Measurements from ENCODE around the gene CSGALNACT2.

Gene CSGALNACT2

DNA sequence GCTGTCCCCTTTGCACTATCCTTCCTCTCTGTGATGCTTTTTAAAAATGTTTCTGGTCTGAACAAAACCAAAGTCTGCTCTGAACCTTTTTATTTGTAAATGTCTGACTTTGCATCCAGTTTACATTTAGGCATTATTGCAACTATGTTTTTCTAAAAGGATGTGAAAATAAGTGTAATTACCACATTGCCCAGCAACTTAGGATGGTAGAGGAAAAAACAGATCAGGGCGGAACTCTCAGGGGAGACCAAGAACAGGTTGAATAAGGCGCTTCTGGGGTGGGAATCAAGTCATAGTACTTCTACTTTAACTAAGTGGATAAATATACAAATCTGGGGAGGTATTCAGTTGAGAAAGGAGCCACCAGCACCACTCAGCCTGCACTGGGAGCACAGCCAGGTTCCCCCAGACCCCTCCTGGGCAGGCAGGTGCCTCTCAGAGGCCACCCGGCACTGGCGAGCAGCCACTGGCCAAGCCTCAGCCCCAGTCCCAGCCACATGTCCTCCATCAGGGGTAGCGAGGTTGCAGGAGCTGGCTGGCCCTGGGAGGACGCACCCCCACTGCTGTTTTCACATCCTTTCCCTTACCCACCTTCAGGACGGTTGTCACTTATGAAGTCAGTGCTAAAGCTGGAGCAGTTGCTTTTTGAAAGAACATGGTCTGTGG lies 11.4 kb upstream of the CSGALNACT2 start:
- Mint-ChIP-seq H3K27ac (no peak overlapping the region), H3K4me1 (peaks cover 38% of the 10 kb centered on the region), H3K4me3 (peak overlapping the region in 1 of 2 donors; percentile 20), H3K27me3 (peaks cover 9% of the 10 kb centered on the region), H3K9me3 (no peaks in the 10 kb centered on the region)
- ATAC-seq (no peak), DNase-seq (no peak)

DNA sequence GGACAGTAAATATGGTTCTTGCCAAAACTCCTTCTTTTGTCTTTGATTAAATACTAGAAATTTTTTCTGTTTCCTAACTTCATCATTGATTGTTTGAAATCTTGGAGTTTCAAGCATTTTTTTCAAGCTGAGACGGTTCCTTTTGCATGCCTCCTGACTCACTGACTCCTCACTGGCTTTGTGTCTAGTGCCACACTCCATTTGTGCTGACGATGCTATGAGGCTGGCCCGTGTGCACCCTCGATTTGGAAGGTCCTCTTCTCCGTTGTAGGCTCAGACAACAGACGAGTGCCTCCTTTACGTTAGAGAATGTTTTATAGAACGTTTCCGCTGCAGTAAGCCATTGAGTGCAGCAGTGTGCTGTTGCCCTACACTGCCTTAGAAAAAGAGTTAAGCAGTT lies 10.8 kb upstream of the CSGALNACT2 start:
- DNase-seq (no peak), ATAC-seq (no peak)
- Mint-ChIP-seq H3K27me3 (peaks cover 9% of the 10 kb centered on the region), H3K4me1 (peaks cover 33% of the 10 kb centered on the region), H3K4me3 (no peak overlapping the region), H3K9me3 (no peaks in the 10 kb centered on the region), H3K27ac (no peak overlapping the region)

GRCh38 chr10:43128331-43128730 lies 9.9 kb upstream of the CSGALNACT2 start:
- H3K4me1 Mint-ChIP-seq: peaks cover 37% of the 10 kb centered on the region
- no peak overlapping the region for H3K4me3 Mint-ChIP-seq
- H3K27ac Mint-ChIP-seq: no peak overlapping the region
- ATAC-seq: no peak
- no peaks in the 10 kb centered on the region for H3K9me3 Mint-ChIP-seq
- DNase-seq: no peak
- peaks cover 9% of the 10 kb centered on the region for H3K27me3 Mint-ChIP-seq

DNA sequence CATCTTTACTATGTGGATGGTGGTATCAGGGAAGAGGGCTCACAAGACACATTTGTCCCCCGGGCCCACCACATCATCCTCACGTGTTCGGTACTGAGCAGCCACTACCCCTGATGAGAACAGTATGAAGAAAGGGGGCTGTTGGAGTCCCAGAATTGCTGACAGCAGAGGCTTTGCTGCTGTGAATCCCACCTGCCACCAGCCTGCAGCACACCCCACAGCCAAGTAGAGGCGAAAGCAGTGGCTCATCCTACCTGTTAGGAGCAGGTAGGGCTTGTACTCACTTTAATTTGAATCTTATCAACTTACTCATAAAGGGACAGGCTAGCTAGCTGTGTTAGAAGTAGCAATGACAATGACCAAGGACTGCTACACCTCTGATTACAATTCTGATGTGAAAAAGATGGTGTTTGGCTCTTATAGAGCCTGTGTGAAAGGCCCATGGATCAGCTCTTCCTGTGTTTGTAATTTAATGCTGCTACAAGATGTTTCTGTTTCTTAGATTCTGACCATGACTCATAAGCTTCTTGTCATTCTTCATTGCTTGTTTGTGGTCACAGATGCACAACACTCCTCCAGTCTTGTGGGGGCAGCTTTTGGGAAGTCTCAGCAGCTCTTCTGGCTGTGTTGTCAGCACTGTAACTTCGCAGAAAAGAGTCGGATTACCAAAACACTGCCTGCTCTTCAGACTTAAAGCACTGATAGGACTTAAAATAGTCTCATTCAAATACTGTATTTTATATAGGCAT lies 9.1 kb upstream of the CSGALNACT2 start:
- H3K4me3 Mint-ChIP-seq: peak overlapping the region; percentile 31 to 58
- H3K4me1 Mint-ChIP-seq: peaks cover 37% of the 10 kb centered on the region
- peak; percentile 90 for ATAC-seq
- DNase-seq: peak in 1 of 2 donors; percentile 40
- H3K27me3 Mint-ChIP-seq: peaks cover 9% of the 10 kb centered on the region
- peak overlapping the region; percentile 85 to 91 for H3K27ac Mint-ChIP-seq
- no peaks in the 10 kb centered on the region for H3K9me3 Mint-ChIP-seq

DNA sequence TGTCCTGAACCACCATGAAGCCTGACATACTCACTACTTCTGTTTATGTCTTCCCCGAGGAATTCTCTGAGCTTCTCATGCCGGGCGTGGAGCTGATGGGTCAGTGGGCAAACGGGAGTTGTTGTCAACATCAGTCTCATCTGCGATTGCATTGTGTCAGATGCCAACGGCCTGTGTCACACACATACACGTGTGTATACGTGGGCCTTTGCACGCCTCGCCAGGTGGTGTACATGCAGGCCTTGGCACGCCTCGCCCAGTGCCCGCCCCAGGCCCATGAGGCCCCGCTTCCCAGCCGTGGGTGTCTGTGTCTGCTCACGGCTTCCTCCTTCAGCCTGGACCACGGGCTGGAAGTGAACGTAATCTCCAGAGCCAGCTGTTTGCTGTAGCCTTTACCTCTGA lies 7.5 kb upstream of the CSGALNACT2 start:
- ATAC-seq: no peak
- H3K4me3 Mint-ChIP-seq: no peak overlapping the region
- no peaks in the 10 kb centered on the region for H3K9me3 Mint-ChIP-seq
- no peak overlapping the region for H3K27ac Mint-ChIP-seq
- no peak for DNase-seq
- peaks cover 40% of the 10 kb centered on the region for H3K4me1 Mint-ChIP-seq
- no peaks in the 10 kb centered on the region for H3K27me3 Mint-ChIP-seq

DNA sequence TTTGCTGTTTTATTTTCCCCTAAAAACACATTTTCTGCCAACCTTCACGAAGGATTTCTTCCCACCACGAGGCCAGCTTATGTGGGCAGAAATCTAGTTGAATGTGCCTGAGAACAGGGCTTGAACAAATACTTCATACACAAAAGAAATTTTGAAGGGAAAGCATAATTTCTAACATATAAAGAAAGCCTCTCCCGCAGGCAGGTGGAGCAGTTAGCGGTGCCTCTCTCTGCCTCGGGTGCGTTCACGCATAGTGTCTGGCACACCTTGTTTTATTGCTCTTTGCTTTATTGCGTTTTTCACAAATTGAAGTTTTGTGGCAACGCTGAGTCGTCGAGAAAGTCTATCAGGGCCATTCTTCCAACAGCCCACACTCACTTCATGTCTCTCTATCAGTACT lies 7.0 kb upstream of the CSGALNACT2 start:
- Mint-ChIP-seq H3K9me3 (no peaks in the 10 kb centered on the region), H3K4me1 (peaks cover 45% of the 10 kb centered on the region), H3K27me3 (no peaks in the 10 kb centered on the region), H3K4me3 (no peak overlapping the region), H3K27ac (no peak overlapping the region)
- DNase-seq (no peak), ATAC-seq (no peak)

DNA sequence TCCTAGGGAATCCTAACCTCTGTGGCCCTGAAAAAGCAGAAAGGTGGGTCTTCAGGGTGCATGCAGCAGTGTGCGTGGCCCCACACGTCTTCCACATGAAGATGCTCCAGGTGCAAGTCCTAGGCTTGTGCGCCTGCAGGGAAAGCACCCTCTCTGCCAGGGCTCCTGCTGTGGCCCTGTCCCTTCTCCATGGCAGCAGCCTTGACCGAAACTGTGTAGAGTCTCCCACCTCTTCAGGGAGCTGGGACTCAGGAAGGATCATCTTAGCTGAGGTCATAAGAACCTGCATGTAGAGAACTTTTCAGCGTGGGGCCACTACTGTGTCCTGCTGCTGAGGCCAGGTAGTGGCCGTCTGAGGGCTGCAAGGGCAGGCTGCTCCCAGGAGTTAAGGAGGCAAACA lies 6.3 kb upstream of the CSGALNACT2 start:
- DNase-seq (no peak), ATAC-seq (no peak)
- H3K9me3 Mint-ChIP-seq: no peaks in the 10 kb centered on the region
- H3K27me3 Mint-ChIP-seq: no peaks in the 10 kb centered on the region
- no peak overlapping the region for H3K4me3 Mint-ChIP-seq
- H3K4me1 Mint-ChIP-seq: peaks cover 45% of the 10 kb centered on the region
- H3K27ac Mint-ChIP-seq: no peak overlapping the region

GRCh38 chr10:43132867-43133787 lies 5.1 kb upstream of the CSGALNACT2 start:
- no peaks in the 10 kb centered on the region for H3K27me3 Mint-ChIP-seq
- H3K27ac Mint-ChIP-seq: no peak overlapping the region
- no peak for ATAC-seq
- DNase-seq: no peak
- H3K4me1 Mint-ChIP-seq: peaks cover 43% of the 10 kb centered on the region
- no peaks in the 10 kb centered on the region for H3K9me3 Mint-ChIP-seq
- no peak overlapping the region for H3K4me3 Mint-ChIP-seq

DNA sequence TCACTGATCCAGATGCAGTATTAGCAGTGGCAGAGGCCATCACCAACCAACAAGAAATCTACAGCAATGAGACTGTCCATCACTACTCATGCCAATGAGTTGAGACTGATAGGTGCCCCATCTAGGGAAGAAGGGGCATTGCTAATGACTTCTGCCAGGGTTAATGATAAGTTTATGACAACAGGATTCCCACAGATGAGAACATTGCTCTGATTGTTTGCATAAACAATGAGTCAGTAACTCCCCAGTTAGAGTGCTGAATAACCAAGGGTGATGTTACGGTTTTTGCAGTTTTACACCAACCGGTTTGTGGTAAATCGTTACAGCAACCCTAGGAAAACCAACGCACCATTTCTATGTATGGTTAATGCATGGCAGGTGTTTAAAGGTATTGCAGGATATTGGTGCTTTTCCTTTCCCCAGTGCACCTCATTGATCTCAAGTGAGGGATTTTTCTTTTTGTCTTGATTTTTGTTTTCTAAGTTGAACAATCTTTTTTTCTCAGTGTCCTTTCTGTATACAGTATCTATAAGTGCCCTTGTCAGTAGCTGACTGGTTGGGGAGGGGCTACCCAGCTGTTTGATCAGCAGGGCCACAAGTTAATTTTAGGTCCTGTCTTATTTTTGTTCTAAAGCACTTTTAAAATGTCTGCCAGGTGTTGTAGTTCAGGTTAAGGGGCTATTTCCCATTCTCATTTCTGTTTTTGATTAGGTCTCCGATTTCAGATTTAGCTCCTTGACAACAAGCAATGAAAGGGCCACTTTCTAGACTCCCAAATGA lies 3.9 kb upstream of the CSGALNACT2 start:
- Mint-ChIP-seq H3K4me3 (no peak overlapping the region), H3K27ac (no peak overlapping the region), H3K4me1 (peaks cover 41% of the 10 kb centered on the region), H3K27me3 (no peaks in the 10 kb centered on the region), H3K9me3 (no peaks in the 10 kb centered on the region)
- no peak for DNase-seq
- no peak for ATAC-seq

DNA sequence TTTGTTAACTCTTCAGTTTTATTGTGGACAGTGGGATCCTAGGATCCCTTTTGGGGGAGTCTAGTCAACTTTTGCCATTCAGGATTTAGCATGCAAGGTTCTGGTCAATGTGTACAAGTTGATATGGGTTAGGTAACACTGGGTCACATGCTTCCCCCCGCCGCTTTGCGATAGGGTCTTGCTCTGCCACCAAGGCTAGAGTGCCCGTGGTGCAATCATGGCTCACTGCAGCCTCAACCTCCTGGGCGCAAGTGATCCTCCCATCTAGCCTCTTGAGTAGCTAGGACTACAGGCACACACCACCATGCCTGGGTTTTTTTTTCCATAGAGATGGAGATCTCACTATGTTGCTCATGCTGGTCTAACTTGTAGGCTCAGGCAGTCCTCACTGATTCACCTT lies 3.2 kb upstream of the CSGALNACT2 start:
- Mint-ChIP-seq H3K9me3 (no peaks in the 10 kb centered on the region), H3K27me3 (no peaks in the 10 kb centered on the region), H3K4me1 (peaks cover 44% of the 10 kb centered on the region), H3K27ac (no peak overlapping the region), H3K4me3 (no peak overlapping the region)
- DNase-seq: no peak
- ATAC-seq: no peak

DNA sequence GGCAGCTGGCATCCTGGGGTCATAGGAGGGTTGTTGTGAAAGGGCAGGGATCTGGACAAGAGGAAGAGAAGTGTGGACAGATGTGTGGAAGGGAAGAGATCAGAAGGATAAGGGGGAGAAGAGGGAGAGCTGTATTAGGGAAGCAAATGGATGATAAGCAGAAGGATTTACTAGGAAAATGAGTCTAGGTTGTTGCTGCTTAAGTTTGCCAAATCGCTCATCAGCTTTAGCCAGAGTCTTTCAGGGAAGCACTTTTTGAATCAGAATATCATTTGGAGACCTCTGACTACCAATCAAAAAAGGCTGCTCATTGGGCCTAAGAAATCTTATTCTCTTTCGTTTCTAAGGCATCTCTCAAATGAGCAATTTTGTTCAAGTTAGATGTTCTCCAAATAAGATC lies 2.6 kb upstream of the CSGALNACT2 start:
- Mint-ChIP-seq H3K4me1 (peaks cover 48% of the 10 kb centered on the region), H3K9me3 (no peaks in the 10 kb centered on the region), H3K4me3 (peak overlapping the region in 1 of 2 donors; percentile 25), H3K27ac (peak overlapping the region in 1 of 2 donors; percentile 28), H3K27me3 (no peaks in the 10 kb centered on the region)
- DNase-seq (no peak), ATAC-seq (no peak)

GRCh38 chr10:43136432-43136831 lies 1.8 kb upstream of the CSGALNACT2 start:
- no peak for DNase-seq

DNA sequence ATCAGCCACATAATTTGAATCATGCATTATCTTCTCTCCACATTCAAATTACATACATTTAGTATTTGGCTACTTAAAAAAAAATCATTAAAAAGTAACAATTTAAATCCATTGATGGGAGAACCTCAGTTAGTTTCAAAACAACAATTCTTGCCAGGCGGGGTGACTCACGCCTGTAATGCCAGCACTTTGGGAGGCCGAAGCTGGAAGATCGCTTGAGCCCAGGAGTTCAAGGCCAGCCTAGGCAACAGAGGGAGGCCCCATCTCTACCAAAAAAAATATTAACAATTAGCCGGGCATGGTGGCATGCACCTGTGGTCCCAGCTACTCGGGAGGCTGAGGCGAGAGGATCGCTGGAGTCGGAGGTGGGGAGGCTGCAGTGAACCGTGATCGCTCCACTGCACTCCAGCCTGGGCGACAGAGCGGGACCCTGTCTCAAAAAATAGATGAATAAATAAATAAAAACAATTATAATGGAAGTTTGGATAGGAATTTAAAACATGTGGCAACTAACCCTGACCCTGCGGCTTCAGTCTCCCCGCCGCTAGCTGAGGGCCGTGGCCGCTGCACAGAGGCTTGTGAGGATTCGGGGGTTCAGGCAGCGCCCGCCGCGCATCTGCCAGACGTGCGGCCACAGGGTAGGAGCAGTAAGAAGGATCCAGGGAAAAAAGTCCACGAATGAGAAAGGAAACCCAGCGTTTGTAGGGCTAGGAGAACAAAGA lies 1.1 kb upstream of the CSGALNACT2 start:
- no peaks in the 10 kb centered on the region for H3K27me3 Mint-ChIP-seq
- peak overlapping the region; percentile 97 to 98 for H3K27ac Mint-ChIP-seq
- H3K4me1 Mint-ChIP-seq: peaks cover 62% of the 10 kb centered on the region
- H3K9me3 Mint-ChIP-seq: no peaks in the 10 kb centered on the region
- no peak for ATAC-seq
- H3K4me3 Mint-ChIP-seq: peak overlapping the region; percentile 99
- no peak for DNase-seq

More at GRCh38 chr10:43136432-43136831, 1.8 kb upstream of the CSGALNACT2 start:
- ATAC-seq: no peak
- peaks cover 56% of the 10 kb centered on the region for H3K4me1 Mint-ChIP-seq
- H3K9me3 Mint-ChIP-seq: no peaks in the 10 kb centered on the region
- peak overlapping the region in 1 of 2 donors; percentile 28 for H3K27ac Mint-ChIP-seq
- no peaks in the 10 kb centered on the region for H3K27me3 Mint-ChIP-seq
- peak overlapping the region; percentile 12 to 99 for H3K4me3 Mint-ChIP-seq

GRCh38 chr10:43137717-43138020 lies 576 bp upstream of the CSGALNACT2 start:
- Mint-ChIP-seq H3K27me3 (no peaks in the 10 kb centered on the region), H3K27ac (peak overlapping the region; percentile 97 to 98), H3K4me3 (peak overlapping the region; percentile 99), H3K9me3 (no peaks in the 10 kb centered on the region), H3K4me1 (peaks cover 67% of the 10 kb centered on the region)
- DNase-seq: peak; percentile 42 to 52
- peak; percentile 44 for ATAC-seq

Data from stimulated activated naive CD8-positive, alpha-beta T cell treated with anti-CD3 and anti-CD28 coated beads, Interleukin-15, amount 100 ng/mL, for 72 hours (primary cell).